Gastroesophageal sphincter (tissue), 4 donors: ENCODE data around the gene BICC1. TPM values are rescaled to one million over a fixed set of nuclear protein-coding genes. Genes with fewer than 3 reads are reported as not detected.

ENCODE experiments used
- ATAC-seq: fragments of 150-250 bp; one replicate; pipeline ENCODE4 v1.9.1; 2016; ENCODE audit warnings: mild to moderate bottlenecking, moderate library complexity
- H3K27ac ChIP-seq, 4 donors: fragments of 200-600 bp; sonication (generic) in 3 of 4; 1 replicate in 3 of 4; 2 replicates in 1 of 4; pipeline ENCODE4 v1.5.1; 2016 to 2019
- H3K27me3 ChIP-seq: fragments of 200-600 bp; sonication (generic); one replicate; pipeline ENCODE4 v1.5.1; 2019
- H3K36me3 ChIP-seq, 2 donors: fragments of 200-600 bp; sonication (generic); one replicate each; pipeline ENCODE4 v1.5.1; 2019; ENCODE audit warnings: control low read depth in 1 of 2
- H3K4me1 ChIP-seq, 3 donors: fragments of 200-600 bp; sonication (generic); 1 replicate in 2 of 3; 2 replicates in 1 of 3; pipeline ENCODE4 v1.5.1; 2016 to 2019; ENCODE audit warnings: control low read depth in 2 of 3
- H3K4me3 ChIP-seq, 2 donors: fragments of 200-600 bp; sonication (generic); one replicate each; pipeline ENCODE4 v1.5.1; 2019; ENCODE audit warnings: mild to moderate bottlenecking in 1 of 2, moderate library complexity in 1 of 2
- H3K9me3 ChIP-seq, 3 donors: fragments of 200-600 bp; sonication (generic); one replicate each; pipeline ENCODE4 v1.5.1; 2017 to 2019; ENCODE audit warnings: control low read depth in 2 of 3
- EP300 ChIP-seq: sonication (generic); formaldehyde crosslinking; IDR thresholded peaks from one replicate; pipeline ENCODE4 v1.6.1; 2017; ENCODE audit warnings: antibody characterized with exemption, mild to moderate bottlenecking
- POLR2A ChIP-seq, 2 donors: fragments of 450-650 bp; IDR thresholded peaks; one replicate each; pipeline ENCODE4 v1.6.1; 2017; ENCODE audit warnings: antibody characterized with exemption in 2 of 2, mild to moderate bottlenecking in 2 of 2, moderate library complexity in 1 of 2
- POLR2AphosphoS5 ChIP-seq: sonication (generic); formaldehyde crosslinking; IDR thresholded peaks from one replicate; pipeline ENCODE4 v1.6.1; 2017; ENCODE audit warnings: antibody characterized with exemption
- WGBS, 2 donors: methylation state at CpG; one replicate each; pipeline ENCODE4 v1.1.5; 2018; ENCODE audit warnings: low coverage in 1 of 2; 5-methylcytosine and 5-hydroxymethylcytosine counted together
- total RNA-seq, 4 donors: library from RNA; depleted of rRNA; stranded (reverse); fragments of >200 nt; gene quantifications; one replicate each; pipeline ENCODE4 v1.1.0, GENCODE V29; 2016
- TF ChIP-seq, protein P1 (sequence below), 4 experiments: fragments of 200-600 bp in 2 of 4; fragments of 450-650 bp in 2 of 4; sonication (generic) in 1 of 4; IDR thresholded peaks; one replicate each; pipeline ENCODE4 v1.5.1; 2017 to 2019; ENCODE audit warnings: antibody characterized with exemption in 4 of 4, mild to moderate bottlenecking in 2 of 4, moderate library complexity in 2 of 4

The BICC1 gene
- total RNA-seq, 4 donors from 2014 or later = 18.6 to 27.8 (median 22.5) TPM

DNA sequence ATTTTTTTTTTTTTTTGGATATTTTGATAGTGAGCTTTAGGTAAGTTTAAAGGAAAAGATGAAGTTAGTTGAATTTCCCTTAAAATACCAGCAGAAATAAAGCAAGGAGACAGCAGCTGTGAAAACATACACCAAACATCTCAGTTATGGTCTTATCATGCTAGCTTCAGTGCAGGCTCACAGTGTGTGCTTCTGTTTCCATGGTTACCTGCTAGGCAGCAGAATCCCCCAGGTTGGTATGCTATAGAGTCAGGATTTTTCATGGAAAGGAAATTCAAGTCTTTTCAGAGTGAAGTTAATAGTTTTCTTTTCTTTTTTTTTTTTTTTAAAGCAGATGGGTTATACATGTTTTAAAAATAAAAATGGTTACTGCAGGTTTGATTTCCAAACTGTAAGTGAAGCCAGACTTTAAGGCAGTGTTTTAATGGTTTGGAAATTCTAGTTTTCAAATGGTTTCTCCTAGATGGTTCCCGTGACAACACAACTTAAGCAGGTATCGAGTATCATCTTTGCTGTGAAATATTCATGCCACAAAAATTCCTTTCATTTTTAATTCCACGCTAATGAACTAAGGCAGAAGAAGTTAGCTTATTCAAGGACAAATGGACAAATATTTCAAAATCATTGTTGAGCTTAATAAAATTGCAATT is 230.9 kb downstream of the BICC1 start:
- peaks cover 0 to 2% (median 0%) of the 10 kb centered on the region in 3 donors for H3K9me3 ChIP-seq
- 57 to 73% methylated on average over 3 of the region's 3 CpGs for WGBS, 2 donors
- no peak for TF ChIP-seq POLR2A (IDR thresholded peaks at IDR 0.05)
- no peak for TF ChIP-seq POLR2AphosphoS5
- TF ChIP-seq, protein P1, sequence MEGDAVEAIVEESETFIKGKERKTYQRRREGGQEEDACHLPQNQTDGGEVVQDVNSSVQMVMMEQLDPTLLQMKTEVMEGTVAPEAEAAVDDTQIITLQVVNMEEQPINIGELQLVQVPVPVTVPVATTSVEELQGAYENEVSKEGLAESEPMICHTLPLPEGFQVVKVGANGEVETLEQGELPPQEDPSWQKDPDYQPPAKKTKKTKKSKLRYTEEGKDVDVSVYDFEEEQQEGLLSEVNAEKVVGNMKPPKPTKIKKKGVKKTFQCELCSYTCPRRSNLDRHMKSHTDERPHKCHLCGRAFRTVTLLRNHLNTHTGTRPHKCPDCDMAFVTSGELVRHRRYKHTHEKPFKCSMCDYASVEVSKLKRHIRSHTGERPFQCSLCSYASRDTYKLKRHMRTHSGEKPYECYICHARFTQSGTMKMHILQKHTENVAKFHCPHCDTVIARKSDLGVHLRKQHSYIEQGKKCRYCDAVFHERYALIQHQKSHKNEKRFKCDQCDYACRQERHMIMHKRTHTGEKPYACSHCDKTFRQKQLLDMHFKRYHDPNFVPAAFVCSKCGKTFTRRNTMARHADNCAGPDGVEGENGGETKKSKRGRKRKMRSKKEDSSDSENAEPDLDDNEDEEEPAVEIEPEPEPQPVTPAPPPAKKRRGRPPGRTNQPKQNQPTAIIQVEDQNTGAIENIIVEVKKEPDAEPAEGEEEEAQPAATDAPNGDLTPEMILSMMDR (IDR thresholded peaks at IDR 0.05) = no peak
- no peak for TF ChIP-seq EP300
- H3K27ac ChIP-seq = no peak overlapping the region
- peaks cover 0 to 34% (median 0%) of the 10 kb centered on the region in 3 donors for H3K4me1 ChIP-seq
- ATAC-seq = no peak
- no peaks in the 10 kb centered on the region for H3K36me3 ChIP-seq
- no peaks in the 10 kb centered on the region for H3K27me3 ChIP-seq
- H3K4me3 ChIP-seq = no peak overlapping the region

- TF ChIP-seq, protein P1 (IDR thresholded peaks at IDR 0.05) = no peak
- TF ChIP-seq EP300 = no peak
- TF ChIP-seq POLR2AphosphoS5 = no peak
- no peak for TF ChIP-seq POLR2A (IDR thresholded peaks at IDR 0.05)
- Histone ChIP-seq H3K4me3 (no peak overlapping the region), H3K36me3 (no peaks in the 10 kb centered on the region), H3K4me1 (peaks cover 0 to 34% (median 0%) of the 10 kb centered on the region in 3 donors), H3K27ac (no peak overlapping the region), H3K27me3 (no peaks in the 10 kb centered on the region), H3K9me3 (no peaks in the 10 kb centered on the region)
- WGBS, 2 donors = 50 to 68% methylated on average over 2 of the region's 2 CpGs
- no peak for ATAC-seq
Observed at GRCh38 chr10:58746474-58747185, 234.0 kb downstream of the BICC1 start.

DNA sequence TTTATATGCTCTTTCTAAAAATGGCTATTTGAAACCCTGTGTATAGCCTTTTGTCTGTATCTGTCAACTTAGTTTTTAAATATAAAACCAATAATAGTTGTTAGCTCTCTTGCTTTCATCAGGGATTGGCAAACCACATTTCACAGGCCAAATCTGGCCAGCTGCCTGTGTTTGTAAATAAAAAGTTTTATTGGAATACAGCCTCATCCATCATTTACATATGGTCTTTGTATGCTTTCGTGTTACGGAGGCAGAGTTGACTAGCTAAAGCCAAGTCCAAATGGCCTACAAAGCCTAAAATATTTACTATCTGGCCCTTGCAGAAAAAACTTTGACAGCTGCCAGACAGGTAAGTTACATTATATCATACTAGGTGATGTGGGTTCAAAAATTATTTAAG is 235.0 kb downstream of the BICC1 start:
- no peak overlapping the region for H3K27ac ChIP-seq
- no peak for ATAC-seq
- no peaks in the 10 kb centered on the region for H3K27me3 ChIP-seq
- no peaks in the 10 kb centered on the region for H3K9me3 ChIP-seq
- WGBS, 2 donors = 28 to 62% methylated on average over 2 of the region's 2 CpGs
- H3K4me3 ChIP-seq = no peak overlapping the region
- TF ChIP-seq EP300 (no peak), POLR2AphosphoS5 (no peak)
- TF ChIP-seq, protein P1 (IDR thresholded peaks at IDR 0.05) = no peak
- peaks cover 0 to 25% (median 0%) of the 10 kb centered on the region in 3 donors for H3K4me1 ChIP-seq
- H3K36me3 ChIP-seq = no peaks in the 10 kb centered on the region

DNA sequence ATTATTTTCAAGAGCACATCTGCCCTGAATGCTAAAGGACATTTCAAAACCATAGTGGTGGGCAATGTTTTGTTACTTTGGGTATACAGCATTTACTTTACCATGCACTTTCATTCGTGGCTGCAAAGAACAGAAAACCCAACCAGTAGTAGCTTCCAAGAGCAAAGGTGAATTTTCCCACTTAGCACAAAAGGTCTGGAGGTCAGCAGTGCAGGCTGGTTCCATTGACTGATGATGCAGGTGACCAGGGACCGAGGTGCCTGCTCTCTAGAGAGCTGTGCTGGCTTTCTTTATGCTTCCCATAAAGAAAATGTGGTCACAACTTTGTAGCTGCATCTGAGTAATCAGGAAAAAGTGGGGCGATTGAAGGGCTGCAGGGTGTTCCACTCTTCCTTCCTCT is 240.0 kb downstream of the BICC1 start:
- ATAC-seq = no peak
- no peak overlapping the region for H3K4me3 ChIP-seq
- no peak for TF ChIP-seq EP300
- no peak for TF ChIP-seq POLR2AphosphoS5
- TF ChIP-seq, protein P1 (IDR thresholded peaks at IDR 0.05) = no peak
- TF ChIP-seq POLR2A (IDR thresholded peaks at IDR 0.05) = no peak
- no peaks in the 10 kb centered on the region for H3K27me3 ChIP-seq
- peaks cover 0 to 45% (median 14%) of the 10 kb centered on the region in 3 donors for H3K4me1 ChIP-seq
- H3K27ac ChIP-seq = no peak overlapping the region
- H3K9me3 ChIP-seq = no peaks in the 10 kb centered on the region
- no peaks in the 10 kb centered on the region for H3K36me3 ChIP-seq
- 90 to 100% methylated on average over 1 of the region's 3 CpGs for WGBS, 2 donors

DNA sequence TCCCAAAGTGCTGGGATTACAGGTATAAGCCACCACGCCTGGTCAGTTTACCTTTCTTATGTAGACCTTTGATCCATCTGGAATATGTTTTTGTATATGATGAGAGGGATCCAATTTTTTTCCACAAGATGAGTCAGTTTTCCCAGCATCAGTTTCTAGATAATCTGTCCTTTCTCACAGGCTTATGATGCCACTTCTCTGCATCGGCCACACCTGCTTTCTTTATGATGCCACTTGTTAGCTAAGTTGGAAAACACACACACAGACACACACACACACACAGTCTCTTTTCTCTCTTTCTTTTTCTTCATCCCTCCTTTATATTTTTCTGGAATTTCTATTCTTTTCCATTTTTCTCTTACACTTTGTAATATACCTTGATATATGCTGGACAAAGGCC is 240.8 kb downstream of the BICC1 start:
- Histone ChIP-seq H3K4me1 (peaks cover 0 to 50% (median 17%) of the 10 kb centered on the region in 3 donors), H3K27me3 (no peaks in the 10 kb centered on the region), H3K4me3 (no peak overlapping the region), H3K27ac (no peak overlapping the region), H3K36me3 (no peaks in the 10 kb centered on the region), H3K9me3 (no peaks in the 10 kb centered on the region)
- ATAC-seq = no peak
- TF ChIP-seq POLR2A (IDR thresholded peaks at IDR 0.05) (no peak), POLR2AphosphoS5 (no peak), EP300 (no peak)
- TF ChIP-seq, protein P1 (IDR thresholded peaks at IDR 0.05) = no peak
- WGBS, 2 donors = 92 to 95% methylated on average over 2 of the region's 2 CpGs
